MV-4-11 (cell line): ENCODE data around the gene SIGLECL1.

Experiments
- DNase-seq: peaks from one replicate; lab custom pipeline; 2025; lab: John Stamatoyannopoulos, UW

The SIGLECL1 gene

GRCh38 chr19:51250786-51251467 is at the start of gene SIGLECL1:
Gene SIGLECL1 (plus strand): TSS chr19:51251080. CDS start chr19:51264073, 12,993 bp downstream.
- no peak for DNase-seq

GRCh38 chr19:51201712-51202111 is 49.2 kb upstream of the SIGLECL1 start:
- no peak for DNase-seq

- DNase-seq: peak; percentile 81
These were observed 47.0 kb upstream of the SIGLECL1 start for GRCh38 chr19:51203916-51204315.

GRCh38 chr19:51204321-51204720 is 46.6 kb upstream of the SIGLECL1 start:
- no peak for DNase-seq

- DNase-seq: peak; percentile 43
These were observed 43.1 kb upstream of the SIGLECL1 start for GRCh38 chr19:51207747-51208146.

GRCh38 chr19:51210191-51210784 is 40.6 kb upstream of the SIGLECL1 start:
- no peak for DNase-seq

- peak; percentile 95 for DNase-seq
These were observed 40.0 kb upstream of the SIGLECL1 start for GRCh38 chr19:51210874-51211361.

GRCh38 chr19:51211833-51212232 is 39.0 kb upstream of the SIGLECL1 start:
- no peak for DNase-seq

- DNase-seq: peak; percentile 70
These were observed 31.6 kb upstream of the SIGLECL1 start for GRCh38 chr19:51219307-51219706.

GRCh38 chr19:51219971-51220370 is 30.9 kb upstream of the SIGLECL1 start:
- DNase-seq: no peak

GRCh38 chr19:51220996-51221395 is 29.9 kb upstream of the SIGLECL1 start:
- DNase-seq: no peak

- DNase-seq: no peak
These were observed 26.7 kb upstream of the SIGLECL1 start for GRCh38 chr19:51224163-51224641.

GRCh38 chr19:51224898-51225393 is 25.9 kb upstream of the SIGLECL1 start, which contains the start of gene CD33:
Gene CD33 (plus strand): TSS chr19:51225080. CDS start chr19:51225119, 39 bp downstream.
- DNase-seq: peak; percentile 94

GRCh38 chr19:51226067-51226466 is 24.8 kb upstream of the SIGLECL1 start:
- DNase-seq: peak; percentile 32

GRCh38 chr19:51227326-51227725 is 23.6 kb upstream of the SIGLECL1 start:
- no peak for DNase-seq

- no peak for DNase-seq
These were observed 22.9 kb upstream of the SIGLECL1 start for GRCh38 chr19:51227966-51228365.

GRCh38 chr19:51240866-51241265 is 10.0 kb upstream of the SIGLECL1 start:
- DNase-seq: no peak

- DNase-seq: peak; percentile 94
These were observed 7.8 kb upstream of the SIGLECL1 start for GRCh38 chr19:51242881-51243630.

- peak; percentile 100 for DNase-seq
These were observed 4.7 kb upstream of the SIGLECL1 start for GRCh38 chr19:51246164-51246552.

- DNase-seq: peak; percentile 33
These were observed 2.8 kb upstream of the SIGLECL1 start for GRCh38 chr19:51247972-51248590.

GRCh38 chr19:51251468-51251820 is 564 bp downstream of the SIGLECL1 start:
- no peak for DNase-seq
